ENCODE measurements around the gene METTL25.

- TF ChIP-seq CTCF (IDR thresholded peaks at IDR 0.05; ENCODE audit: low read depth, low read length): no peak
- no peak for TF ChIP-seq EZH2phosphoT487 (IDR thresholded peaks at IDR 0.05; ENCODE audit: low read depth)
Measured at GRCh38 chr12:82438356-82438755, 80.0 kb downstream of the METTL25 start.

Data from OCI-LY3 (cell line).